ENCODE results near the gene ADGRG4.
"Not testable (repeated sequence)": the region's sequence is repeated elsewhere in the genome, so short reads cannot be mapped to it uniquely, and the experiment has no call there.

GRCh38 chrX:136445674-136446073 is 144.9 kb downstream of the ADGRG4 start:
- TF ChIP-seq, protein P1, sequence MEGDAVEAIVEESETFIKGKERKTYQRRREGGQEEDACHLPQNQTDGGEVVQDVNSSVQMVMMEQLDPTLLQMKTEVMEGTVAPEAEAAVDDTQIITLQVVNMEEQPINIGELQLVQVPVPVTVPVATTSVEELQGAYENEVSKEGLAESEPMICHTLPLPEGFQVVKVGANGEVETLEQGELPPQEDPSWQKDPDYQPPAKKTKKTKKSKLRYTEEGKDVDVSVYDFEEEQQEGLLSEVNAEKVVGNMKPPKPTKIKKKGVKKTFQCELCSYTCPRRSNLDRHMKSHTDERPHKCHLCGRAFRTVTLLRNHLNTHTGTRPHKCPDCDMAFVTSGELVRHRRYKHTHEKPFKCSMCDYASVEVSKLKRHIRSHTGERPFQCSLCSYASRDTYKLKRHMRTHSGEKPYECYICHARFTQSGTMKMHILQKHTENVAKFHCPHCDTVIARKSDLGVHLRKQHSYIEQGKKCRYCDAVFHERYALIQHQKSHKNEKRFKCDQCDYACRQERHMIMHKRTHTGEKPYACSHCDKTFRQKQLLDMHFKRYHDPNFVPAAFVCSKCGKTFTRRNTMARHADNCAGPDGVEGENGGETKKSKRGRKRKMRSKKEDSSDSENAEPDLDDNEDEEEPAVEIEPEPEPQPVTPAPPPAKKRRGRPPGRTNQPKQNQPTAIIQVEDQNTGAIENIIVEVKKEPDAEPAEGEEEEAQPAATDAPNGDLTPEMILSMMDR (IDR thresholded peaks at IDR 0.05), result not testable (repeated sequence)
- not testable (repeated sequence) for TF ChIP-seq POLR2AphosphoS5 (IDR thresholded peaks at IDR 0.05; ENCODE audit: low read depth, low read length)
- TF ChIP-seq, protein P2, sequence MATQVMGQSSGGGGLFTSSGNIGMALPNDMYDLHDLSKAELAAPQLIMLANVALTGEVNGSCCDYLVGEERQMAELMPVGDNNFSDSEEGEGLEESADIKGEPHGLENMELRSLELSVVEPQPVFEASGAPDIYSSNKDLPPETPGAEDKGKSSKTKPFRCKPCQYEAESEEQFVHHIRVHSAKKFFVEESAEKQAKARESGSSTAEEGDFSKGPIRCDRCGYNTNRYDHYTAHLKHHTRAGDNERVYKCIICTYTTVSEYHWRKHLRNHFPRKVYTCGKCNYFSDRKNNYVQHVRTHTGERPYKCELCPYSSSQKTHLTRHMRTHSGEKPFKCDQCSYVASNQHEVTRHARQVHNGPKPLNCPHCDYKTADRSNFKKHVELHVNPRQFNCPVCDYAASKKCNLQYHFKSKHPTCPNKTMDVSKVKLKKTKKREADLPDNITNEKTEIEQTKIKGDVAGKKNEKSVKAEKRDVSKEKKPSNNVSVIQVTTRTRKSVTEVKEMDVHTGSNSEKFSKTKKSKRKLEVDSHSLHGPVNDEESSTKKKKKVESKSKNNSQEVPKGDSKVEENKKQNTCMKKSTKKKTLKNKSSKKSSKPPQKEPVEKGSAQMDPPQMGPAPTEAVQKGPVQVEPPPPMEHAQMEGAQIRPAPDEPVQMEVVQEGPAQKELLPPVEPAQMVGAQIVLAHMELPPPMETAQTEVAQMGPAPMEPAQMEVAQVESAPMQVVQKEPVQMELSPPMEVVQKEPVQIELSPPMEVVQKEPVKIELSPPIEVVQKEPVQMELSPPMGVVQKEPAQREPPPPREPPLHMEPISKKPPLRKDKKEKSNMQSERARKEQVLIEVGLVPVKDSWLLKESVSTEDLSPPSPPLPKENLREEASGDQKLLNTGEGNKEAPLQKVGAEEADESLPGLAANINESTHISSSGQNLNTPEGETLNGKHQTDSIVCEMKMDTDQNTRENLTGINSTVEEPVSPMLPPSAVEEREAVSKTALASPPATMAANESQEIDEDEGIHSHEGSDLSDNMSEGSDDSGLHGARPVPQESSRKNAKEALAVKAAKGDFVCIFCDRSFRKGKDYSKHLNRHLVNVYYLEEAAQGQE (IDR thresholded peaks at IDR 0.05; ENCODE audit: insufficient read depth in 1 of 2, low read depth in 2 of 2, low read length in 1 of 2), result not testable (repeated sequence)
